ENCODE data around the gene TFAP2B. TPM values are rescaled to one million over a fixed set of nuclear protein-coding genes. Genes with fewer than 3 reads are reported as not detected.

Gene TFAP2B
- total and polyA plus RNA-seq, 2 donors (not counting 1 experiment from before 2014, with no cell fraction given), result not detected

DNA sequence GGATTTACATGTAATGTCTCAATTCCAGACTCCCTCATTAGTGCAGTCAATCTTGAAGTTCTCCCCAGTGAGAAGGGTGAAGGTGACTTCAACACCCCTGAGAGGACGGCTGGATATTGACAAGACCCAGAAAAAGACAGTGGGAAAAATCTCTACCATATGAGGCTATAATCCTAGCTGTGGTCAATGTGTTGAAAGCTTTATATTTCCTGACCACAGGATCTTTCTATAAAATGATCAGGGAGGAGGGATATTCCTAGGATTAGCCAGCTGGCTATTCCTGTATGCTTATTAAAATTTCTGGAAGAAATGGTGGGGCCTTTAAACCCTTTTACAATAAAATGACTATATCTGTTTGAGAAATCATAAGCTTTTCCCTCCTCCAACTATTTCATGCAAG, 43.0 kb downstream of the TFAP2B start:
- Histone ChIP-seq H3K4me3 (replicated peaks in 1 of 4; ENCODE audit: control extremely low read depth in 1 of 4, insufficient read depth in 1 of 4, low read depth in 3 of 4, low read length in 4 of 4) (no peak overlapping the region), H3K9me3 (ENCODE audit: control insufficient read depth, insufficient read depth, low read depth, low read length) (no peaks in the 10 kb centered on the region), H4K20me1 (ENCODE audit: control insufficient read depth, extremely low read depth, insufficient read depth, low read length) (no peaks in the 10 kb centered on the region), H3K27ac (ENCODE audit: insufficient read depth, low read length) (no peak overlapping the region), H2AFZ (ENCODE audit: low read length) (no peak overlapping the region), H3K36me3 (ENCODE audit: control insufficient read depth, insufficient read depth, low read length) (no peaks in the 10 kb centered on the region), H3K9ac (ENCODE audit: insufficient read depth, low read length) (no peak overlapping the region), H3K27me3 (ENCODE audit: control insufficient read depth, insufficient read depth, low read length) (no peaks in the 10 kb centered on the region), H3K4me2 (ENCODE audit: extremely low read depth, insufficient read depth, low read length) (no peak overlapping the region), H3K4me1 (ENCODE audit: control insufficient read depth, extremely low read depth, insufficient read depth, low read length) (no peaks in the 10 kb centered on the region), H3K79me2 (ENCODE audit: control insufficient read depth, insufficient read depth, low read length) (no peaks in the 10 kb centered on the region)
- DNase-seq (ENCODE audit: low read depth in 2 of 2), result no peak
- TF ChIP-seq, protein P1, sequence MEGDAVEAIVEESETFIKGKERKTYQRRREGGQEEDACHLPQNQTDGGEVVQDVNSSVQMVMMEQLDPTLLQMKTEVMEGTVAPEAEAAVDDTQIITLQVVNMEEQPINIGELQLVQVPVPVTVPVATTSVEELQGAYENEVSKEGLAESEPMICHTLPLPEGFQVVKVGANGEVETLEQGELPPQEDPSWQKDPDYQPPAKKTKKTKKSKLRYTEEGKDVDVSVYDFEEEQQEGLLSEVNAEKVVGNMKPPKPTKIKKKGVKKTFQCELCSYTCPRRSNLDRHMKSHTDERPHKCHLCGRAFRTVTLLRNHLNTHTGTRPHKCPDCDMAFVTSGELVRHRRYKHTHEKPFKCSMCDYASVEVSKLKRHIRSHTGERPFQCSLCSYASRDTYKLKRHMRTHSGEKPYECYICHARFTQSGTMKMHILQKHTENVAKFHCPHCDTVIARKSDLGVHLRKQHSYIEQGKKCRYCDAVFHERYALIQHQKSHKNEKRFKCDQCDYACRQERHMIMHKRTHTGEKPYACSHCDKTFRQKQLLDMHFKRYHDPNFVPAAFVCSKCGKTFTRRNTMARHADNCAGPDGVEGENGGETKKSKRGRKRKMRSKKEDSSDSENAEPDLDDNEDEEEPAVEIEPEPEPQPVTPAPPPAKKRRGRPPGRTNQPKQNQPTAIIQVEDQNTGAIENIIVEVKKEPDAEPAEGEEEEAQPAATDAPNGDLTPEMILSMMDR (conservative IDR thresholded peaks at IDR 0.05 in 1 of 2, IDR thresholded peaks at IDR 0.05 in 1 of 2; ENCODE audit: low read depth in 1 of 2, low read length in 2 of 2), result no peak
- TF ChIP-seq EZH2 (IDR thresholded peaks at IDR 0.05; ENCODE audit: low read length, missing control alignments), result no peak

DNA sequence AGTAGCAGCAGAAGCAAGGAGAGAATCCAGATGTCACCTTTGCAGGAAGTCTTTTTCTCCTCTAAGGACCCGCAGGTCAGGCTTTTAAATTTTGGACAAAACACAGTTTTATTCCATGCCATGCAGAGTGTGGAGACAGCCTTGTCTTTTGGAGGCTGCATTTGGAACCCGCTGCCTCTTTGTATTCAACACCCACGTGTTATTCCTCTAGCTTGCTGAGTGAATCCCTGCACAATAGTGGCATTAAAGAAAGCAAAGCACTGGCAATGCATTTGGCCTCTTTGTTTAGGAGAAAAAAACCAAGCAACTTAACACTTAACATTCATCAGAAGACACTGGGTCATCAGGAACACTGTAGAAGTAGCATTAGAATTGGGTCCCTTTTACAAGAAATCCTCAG, 43.5 kb downstream of the TFAP2B start:
- H2AFZ ChIP-seq (ENCODE audit: low read length), result no peak overlapping the region
- no peaks in the 10 kb centered on the region for H3K79me2 ChIP-seq (ENCODE audit: control insufficient read depth, insufficient read depth, low read length)
- H4K20me1 ChIP-seq (ENCODE audit: control insufficient read depth, extremely low read depth, insufficient read depth, low read length), result no peaks in the 10 kb centered on the region
- H3K4me1 ChIP-seq (ENCODE audit: control insufficient read depth, extremely low read depth, insufficient read depth, low read length), result no peaks in the 10 kb centered on the region
- no peak overlapping the region for H3K27ac ChIP-seq (ENCODE audit: insufficient read depth, low read length)
- TF ChIP-seq, protein P1 (conservative IDR thresholded peaks at IDR 0.05 in 1 of 2, IDR thresholded peaks at IDR 0.05 in 1 of 2; ENCODE audit: low read depth in 1 of 2, low read length in 2 of 2), result no peak
- no peak for TF ChIP-seq EZH2 (IDR thresholded peaks at IDR 0.05; ENCODE audit: low read length, missing control alignments)
- no peak for DNase-seq (ENCODE audit: low read depth in 2 of 2)
- H3K4me2 ChIP-seq (ENCODE audit: extremely low read depth, insufficient read depth, low read length), result no peak overlapping the region
- H3K36me3 ChIP-seq (ENCODE audit: control insufficient read depth, insufficient read depth, low read length), result no peaks in the 10 kb centered on the region
- no peaks in the 10 kb centered on the region for H3K27me3 ChIP-seq (ENCODE audit: control insufficient read depth, insufficient read depth, low read length)
- H3K9ac ChIP-seq (ENCODE audit: insufficient read depth, low read length), result no peak overlapping the region
- no peak overlapping the region for H3K4me3 ChIP-seq (replicated peaks in 1 of 4; ENCODE audit: control extremely low read depth in 1 of 4, insufficient read depth in 1 of 4, low read depth in 3 of 4, low read length in 4 of 4)
- no peaks in the 10 kb centered on the region for H3K9me3 ChIP-seq (ENCODE audit: control insufficient read depth, insufficient read depth, low read depth, low read length)

DNA sequence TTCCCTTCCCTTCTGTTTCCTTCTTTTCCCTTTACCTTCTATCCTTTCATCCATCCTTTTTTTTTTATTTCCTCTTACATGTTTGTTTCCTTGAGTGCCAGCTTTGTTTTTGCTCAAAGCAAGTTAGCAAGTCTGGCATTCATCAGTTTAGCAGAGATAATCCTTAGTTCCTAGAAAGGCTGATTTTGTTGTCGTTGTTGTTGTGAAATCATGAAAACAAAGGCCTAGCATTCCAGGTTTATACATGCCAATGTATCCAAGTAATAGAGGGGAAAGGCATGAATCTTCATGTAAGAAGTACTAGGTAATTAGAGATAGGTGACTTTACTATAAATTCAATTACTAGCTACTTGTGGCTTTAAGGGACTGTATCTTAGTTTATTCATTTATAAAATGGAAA, 45.9 kb downstream of the TFAP2B start:
- no peaks in the 10 kb centered on the region for H3K36me3 ChIP-seq (ENCODE audit: control insufficient read depth, insufficient read depth, low read length)
- no peak overlapping the region for H3K27ac ChIP-seq (ENCODE audit: insufficient read depth, low read length)
- no peaks in the 10 kb centered on the region for H4K20me1 ChIP-seq (ENCODE audit: control insufficient read depth, extremely low read depth, insufficient read depth, low read length)
- no peak for DNase-seq (ENCODE audit: low read depth in 2 of 2)
- no peak overlapping the region for H3K9ac ChIP-seq (ENCODE audit: insufficient read depth, low read length)
- H2AFZ ChIP-seq (ENCODE audit: low read length), result no peak overlapping the region
- no peak overlapping the region for H3K4me2 ChIP-seq (ENCODE audit: extremely low read depth, insufficient read depth, low read length)
- no peaks in the 10 kb centered on the region for H3K27me3 ChIP-seq (ENCODE audit: control insufficient read depth, insufficient read depth, low read length)
- no peak overlapping the region for H3K4me3 ChIP-seq (replicated peaks in 1 of 4; ENCODE audit: control extremely low read depth in 1 of 4, insufficient read depth in 1 of 4, low read depth in 3 of 4, low read length in 4 of 4)
- H3K4me1 ChIP-seq (ENCODE audit: control insufficient read depth, extremely low read depth, insufficient read depth, low read length), result no peaks in the 10 kb centered on the region
- H3K79me2 ChIP-seq (ENCODE audit: control insufficient read depth, insufficient read depth, low read length), result no peaks in the 10 kb centered on the region
- TF ChIP-seq EZH2 (IDR thresholded peaks at IDR 0.05; ENCODE audit: low read length, missing control alignments), result no peak
- TF ChIP-seq, protein P1 (conservative IDR thresholded peaks at IDR 0.05 in 1 of 2, IDR thresholded peaks at IDR 0.05 in 1 of 2; ENCODE audit: low read depth in 1 of 2, low read length in 2 of 2), result no peak
- H3K9me3 ChIP-seq (ENCODE audit: control insufficient read depth, insufficient read depth, low read depth, low read length), result no peaks in the 10 kb centered on the region

Data from fibroblast of lung (primary cell).